BJ (cell line): ENCODE measurements around the gene TNRC6B. TPM values are rescaled to one million over a fixed set of nuclear protein-coding genes. Genes with fewer than 3 reads are reported as not detected.

Source experiments
- CTCF ChIA-PET: fragments of 350-600 bp; formaldehyde crosslinking; extraction: SDS; loops from one replicate; lab custom pipeline; 2021; ENCODE audit warnings: antibody characterized with exemption, inconsistent platforms; lab: Yijun Ruan, JAX
- POLR2A ChIA-PET: fragments of 300-600 bp; sonication (Branson Sonifier 250); formaldehyde crosslinking; extraction: SDS; loops from one replicate; lab custom pipeline; 2021; ENCODE audit warnings: antibody characterized with exemption; lab: Charles Lee
- DNase-seq: peaks from one replicate; pipeline ENCODE4 v3.0.0-alpha.2; 2011; ENCODE audit warnings: low read depth
- H3K27me3 ChIP-seq: 2 replicates; pipeline ENCODE4 v1.6.0; 2011; ENCODE audit warnings: low read length; ENCODE audit not compliant: control insufficient read depth, insufficient read depth
- H3K36me3 ChIP-seq: 2 replicates; pipeline ENCODE4 v1.5.1; 2011; ENCODE audit warnings: low read length; ENCODE audit not compliant: control insufficient read depth, insufficient read depth
- H3K4me3 ChIP-seq: 2 replicates; pipeline ENCODE4 v1.5.1; 2011; ENCODE audit warnings: low read depth, mild to moderate bottlenecking, control low read depth, low read length
- CTCF ChIP-seq: IDR thresholded peaks from 2 replicates; pipeline ENCODE4 v1.5.1; 2011; ENCODE audit warnings: low read depth, mild to moderate bottlenecking, control low read depth, inconsistent platforms, low read length, moderate library complexity; ENCODE audit not compliant: insufficient read depth
- polyA plus RNA-seq: library from polyadenylated mRNA; depleted of rRNA; stranded (reverse); fragments of >200 nt; gene quantifications from 2 replicates; pipeline ENCODE4 v1.2.3, GENCODE V29; 2011

TNRC6B gene
- polyA plus RNA-seq, 1 experiment, result 8.0 TPM

GRCh38 chr22:40335358-40335757 lies 157.6 kb downstream of the TNRC6B start:
- ChIA-PET POLR2A (no interaction called here), CTCF (no interaction called here)
- H3K27me3 ChIP-seq, result no peaks in the 10 kb centered on the region
- TF ChIP-seq CTCF, result no peak
- H3K36me3 ChIP-seq, result peaks cover 4% of the 10 kb centered on the region
- H3K4me3 ChIP-seq, result no peak overlapping the region
- DNase-seq, result no peak

GRCh38 chr22:40340044-40340443 lies 162.3 kb downstream of the TNRC6B start:
- DNase-seq, result no peak
- Histone ChIP-seq H3K27me3 (no peaks in the 10 kb centered on the region), H3K4me3 (no peak overlapping the region), H3K36me3 (no peaks in the 10 kb centered on the region)
- TF ChIP-seq CTCF, result no peak
- ChIA-PET CTCF (interaction anchor here (0.6 kb wide), 1 partner anchor 448 kb away, joined by 3 read pairs; no protein-coding TSS in a partner anchor), POLR2A (no interaction called here)

GRCh38 chr22:40341604-40342003 lies 163.9 kb downstream of the TNRC6B start:
- CTCF ChIA-PET, result no interaction called here
- Histone ChIP-seq H3K4me3 (no peak overlapping the region), H3K27me3 (no peaks in the 10 kb centered on the region), H3K36me3 (no peaks in the 10 kb centered on the region)
- no peak for TF ChIP-seq CTCF
- no peak for DNase-seq
- POLR2A ChIA-PET, result no interaction called here

GRCh38 chr22:40342521-40342920 lies 164.8 kb downstream of the TNRC6B start:
- no peak for DNase-seq
- Histone ChIP-seq H3K36me3 (no peaks in the 10 kb centered on the region), H3K4me3 (no peak overlapping the region), H3K27me3 (no peaks in the 10 kb centered on the region)
- CTCF ChIA-PET, result interaction anchor here (0.6 kb wide), 1 partner anchor 426 kb away, joined by 3 read pairs; no protein-coding TSS in a partner anchor
- POLR2A ChIA-PET, result no interaction called here
- no peak for TF ChIP-seq CTCF

GRCh38 chr22:40345271-40345670 lies 167.5 kb downstream of the TNRC6B start:
- DNase-seq, result no peak
- TF ChIP-seq CTCF, result no peak
- CTCF ChIA-PET, result interaction anchor here (1.0 kb wide), 1 partner anchor 9 kb away, joined by 3 read pairs; no protein-coding TSS in a partner anchor
- peak overlapping the region; percentile 85 for H3K4me3 ChIP-seq
- peaks cover 2% of the 10 kb centered on the region; the same call in 1 of the 2 replicates for H3K36me3 ChIP-seq
- POLR2A ChIA-PET, result no interaction called here
- H3K27me3 ChIP-seq, result no peaks in the 10 kb centered on the region
